NCI-H774 (cell line): ENCODE results near the gene NCF1.
A peak's percentile ranks its signal among the peaks of the same experiment; 100 is the strongest.
"Not testable (repeated sequence)": the region's sequence is repeated elsewhere in the genome, so short reads cannot be mapped to it uniquely, and the experiment has no call there.

Source experiments
- DNase-seq: peaks from one replicate; lab custom pipeline; 2025; lab: John Stamatoyannopoulos, UW

NCF1 gene

DNA sequence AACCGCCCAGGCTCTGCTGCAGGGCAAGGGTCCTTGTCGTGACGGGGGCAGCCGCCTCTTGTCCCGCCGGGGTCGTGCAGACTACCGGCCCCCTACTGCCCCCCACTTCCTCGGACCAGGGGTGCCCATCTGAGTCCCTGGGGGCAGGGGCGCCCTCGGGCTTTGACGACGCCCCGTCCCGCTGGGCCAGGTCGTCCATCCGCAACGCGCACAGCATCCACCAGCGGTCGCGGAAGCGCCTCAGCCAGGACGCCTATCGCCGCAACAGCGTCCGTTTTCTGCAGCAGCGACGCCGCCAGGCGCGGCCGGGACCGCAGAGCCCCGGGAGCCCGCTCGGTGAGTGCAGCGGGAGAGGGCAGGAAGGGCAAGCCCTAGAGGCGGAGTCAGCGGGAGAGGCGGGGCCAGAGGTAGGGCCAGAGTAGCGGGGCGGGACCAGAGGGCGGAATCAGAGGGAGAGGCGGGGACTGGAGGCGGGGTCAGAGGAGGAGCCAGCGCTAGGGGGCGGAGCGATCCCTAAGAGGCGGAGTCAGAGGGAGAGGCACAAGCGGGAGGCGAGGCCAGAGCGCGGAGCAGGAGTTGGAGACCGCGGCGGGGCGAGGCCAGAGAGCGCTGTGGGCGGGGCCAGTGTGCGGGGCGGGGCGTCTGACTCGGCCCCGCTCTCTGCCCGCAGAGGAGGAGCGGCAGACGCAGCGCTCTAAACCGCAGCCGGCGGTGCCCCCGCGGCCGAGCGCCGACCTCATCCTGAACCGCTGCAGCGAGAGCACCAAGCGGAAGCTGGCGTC is 14.7 kb downstream of the NCF1 start:
- peak; percentile 78 for DNase-seq

DNA sequence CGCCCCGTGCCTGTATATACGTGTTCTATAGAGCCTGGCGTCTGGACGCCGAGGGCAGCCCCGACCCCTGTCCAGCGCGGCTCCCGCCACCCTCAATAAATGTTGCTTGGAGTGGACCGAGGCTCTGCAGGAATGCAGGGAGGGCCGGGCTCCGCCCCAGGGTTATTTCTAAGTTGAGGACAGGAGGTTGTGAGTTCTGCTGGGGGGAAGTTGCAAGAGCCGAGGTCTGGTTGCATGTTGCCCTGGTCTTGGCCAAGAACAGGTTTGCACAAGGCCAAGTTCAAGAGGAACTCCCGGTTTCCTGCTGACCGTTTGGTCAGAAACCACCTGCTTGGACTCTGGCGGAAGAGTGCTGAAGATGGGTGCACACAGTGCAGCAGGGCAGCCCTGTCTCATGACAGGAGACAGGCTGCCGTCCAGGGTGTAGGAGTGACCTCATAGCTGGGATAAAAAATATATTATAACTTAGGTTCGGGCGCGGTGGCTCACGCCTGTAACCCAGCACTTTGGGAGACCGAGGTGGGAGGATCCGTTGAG is 15.5 kb downstream of the NCF1 start:
- DNase-seq = not testable (repeated sequence)

GRCh38 chr7:74797848-74798622 is 24.2 kb downstream of the NCF1 start:
- not testable (repeated sequence) for DNase-seq

GRCh38 chr7:74798644-74799043 is 24.8 kb downstream of the NCF1 start:
- not testable (repeated sequence) for DNase-seq

- not testable (repeated sequence) for DNase-seq
Observed at GRCh38 chr7:74815882-74816281, 42.1 kb downstream of the NCF1 start.

- not testable (repeated sequence) for DNase-seq
Observed at GRCh38 chr7:74820146-74820805, 46.5 kb downstream of the NCF1 start.

- DNase-seq = not testable (repeated sequence)
Observed at GRCh38 chr7:74821259-74821658, 47.4 kb downstream of the NCF1 start.

DNA sequence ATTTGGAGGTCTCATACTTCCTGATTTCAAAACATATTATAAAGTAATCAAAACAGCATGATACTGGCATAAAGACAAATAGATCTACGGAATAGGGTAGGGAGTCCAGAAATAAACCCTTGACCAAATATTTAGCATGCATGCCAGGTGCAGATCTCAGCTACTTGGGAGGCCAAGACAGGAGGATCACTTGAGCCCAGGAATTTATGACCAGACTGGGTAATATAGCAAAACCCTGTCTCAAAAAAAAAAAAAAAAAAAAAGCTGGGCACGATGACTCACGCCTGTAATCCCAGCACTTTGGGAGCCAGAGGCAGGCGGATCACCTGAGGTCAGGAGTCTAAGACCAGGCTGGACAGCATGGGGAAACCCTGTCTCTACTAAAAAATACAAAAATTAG is 56.1 kb downstream of the NCF1 start:
- DNase-seq = not testable (repeated sequence)

- DNase-seq = not testable (repeated sequence)
Observed at GRCh38 chr7:74830411-74830810, 56.6 kb downstream of the NCF1 start.
